NT2/D1 (cell line): Measurements from ENCODE around the gene ACOT4.

Experiments
- SUZ12 ChIP-seq: IDR thresholded peaks from 2 replicates; pipeline ENCODE4 v1.6.1; 2011; ENCODE audit not compliant: insufficient read length, insufficient read depth; ENCODE audit errors: extremely low read depth
- ZNF274 ChIP-seq: IDR thresholded peaks from 2 replicates; pipeline ENCODE4 v1.6.1; 2011; ENCODE audit warnings: mild to moderate bottlenecking, low read depth, low read length

- TF ChIP-seq ZNF274 (no peak), SUZ12 (no peak)
Measured at GRCh38 chr14:73588695-73589094, 3.0 kb upstream of the ACOT4 start.
